ENCODE data around the gene RTP3.

Gene RTP3

DNA sequence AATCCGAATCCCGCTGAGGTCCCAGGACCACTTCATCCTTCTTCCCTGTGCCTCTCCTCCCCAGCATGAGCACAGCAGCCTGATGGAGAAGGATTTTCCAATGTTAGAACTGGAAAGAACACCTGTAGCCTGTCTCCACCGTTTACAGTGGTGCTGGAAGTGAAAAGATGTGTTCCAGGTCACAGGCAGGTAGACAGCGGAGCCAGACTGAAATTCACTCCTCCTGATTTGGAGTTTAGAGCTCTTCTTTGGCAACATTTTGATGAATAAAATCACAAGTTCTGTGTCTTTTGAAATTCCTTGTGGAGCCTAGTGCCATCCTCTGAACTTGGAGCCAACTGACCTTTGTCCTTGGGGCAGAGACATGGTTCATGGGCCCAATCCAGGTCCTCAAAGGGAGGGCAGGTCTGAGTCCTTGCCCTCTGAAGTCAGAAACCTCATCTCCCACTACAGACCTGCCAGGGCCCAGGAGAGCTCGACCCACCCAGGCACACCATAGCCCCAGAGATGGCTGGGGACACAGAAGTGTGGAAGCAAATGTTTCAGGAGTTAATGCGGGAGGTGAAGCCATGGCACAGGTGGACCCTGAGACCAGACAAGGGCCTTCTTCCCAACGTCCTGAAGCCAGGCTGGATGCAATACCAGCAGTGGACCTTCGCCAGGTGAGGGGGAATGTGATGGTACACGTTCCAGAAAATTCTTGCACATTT is at the start of gene RTP3:
TSS of gene RTP3 (plus strand) at position 421 of the 710 bp plus-strand sequence. CDS start at position 508, 87 bp downstream.
- TF ChIP-seq, protein P1, sequence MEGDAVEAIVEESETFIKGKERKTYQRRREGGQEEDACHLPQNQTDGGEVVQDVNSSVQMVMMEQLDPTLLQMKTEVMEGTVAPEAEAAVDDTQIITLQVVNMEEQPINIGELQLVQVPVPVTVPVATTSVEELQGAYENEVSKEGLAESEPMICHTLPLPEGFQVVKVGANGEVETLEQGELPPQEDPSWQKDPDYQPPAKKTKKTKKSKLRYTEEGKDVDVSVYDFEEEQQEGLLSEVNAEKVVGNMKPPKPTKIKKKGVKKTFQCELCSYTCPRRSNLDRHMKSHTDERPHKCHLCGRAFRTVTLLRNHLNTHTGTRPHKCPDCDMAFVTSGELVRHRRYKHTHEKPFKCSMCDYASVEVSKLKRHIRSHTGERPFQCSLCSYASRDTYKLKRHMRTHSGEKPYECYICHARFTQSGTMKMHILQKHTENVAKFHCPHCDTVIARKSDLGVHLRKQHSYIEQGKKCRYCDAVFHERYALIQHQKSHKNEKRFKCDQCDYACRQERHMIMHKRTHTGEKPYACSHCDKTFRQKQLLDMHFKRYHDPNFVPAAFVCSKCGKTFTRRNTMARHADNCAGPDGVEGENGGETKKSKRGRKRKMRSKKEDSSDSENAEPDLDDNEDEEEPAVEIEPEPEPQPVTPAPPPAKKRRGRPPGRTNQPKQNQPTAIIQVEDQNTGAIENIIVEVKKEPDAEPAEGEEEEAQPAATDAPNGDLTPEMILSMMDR (IDR thresholded peaks at IDR 0.05; ENCODE audit: low read depth, low read length), result no peak
- no peak for DNase-seq (ENCODE audit: extremely low read depth, low read depth)

DNA sequence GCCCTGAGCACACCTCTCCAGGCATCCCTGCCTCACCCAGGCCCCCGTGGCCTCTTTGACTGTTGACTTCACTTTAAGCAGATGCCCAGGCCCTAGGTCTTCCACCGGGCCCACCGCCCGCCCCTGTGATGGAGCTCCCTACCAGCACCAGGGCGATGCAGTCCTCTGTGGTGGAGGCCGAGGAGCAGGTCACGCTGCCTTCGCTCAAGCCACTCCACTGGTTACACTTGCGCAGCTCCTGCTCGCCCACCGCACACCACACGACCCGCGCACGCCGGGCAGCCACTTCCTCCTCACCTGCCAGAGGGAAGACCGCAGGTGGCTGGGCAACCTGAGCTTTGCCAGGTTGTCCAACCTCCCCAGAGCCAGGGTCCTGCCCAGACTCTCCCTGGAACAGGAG is 49.1 kb upstream of the RTP3 start:
- DNase-seq (ENCODE audit: extremely low read depth, low read depth), result no peak
- TF ChIP-seq, protein P1 (IDR thresholded peaks at IDR 0.05; ENCODE audit: low read depth, low read length), result no peak

DNA sequence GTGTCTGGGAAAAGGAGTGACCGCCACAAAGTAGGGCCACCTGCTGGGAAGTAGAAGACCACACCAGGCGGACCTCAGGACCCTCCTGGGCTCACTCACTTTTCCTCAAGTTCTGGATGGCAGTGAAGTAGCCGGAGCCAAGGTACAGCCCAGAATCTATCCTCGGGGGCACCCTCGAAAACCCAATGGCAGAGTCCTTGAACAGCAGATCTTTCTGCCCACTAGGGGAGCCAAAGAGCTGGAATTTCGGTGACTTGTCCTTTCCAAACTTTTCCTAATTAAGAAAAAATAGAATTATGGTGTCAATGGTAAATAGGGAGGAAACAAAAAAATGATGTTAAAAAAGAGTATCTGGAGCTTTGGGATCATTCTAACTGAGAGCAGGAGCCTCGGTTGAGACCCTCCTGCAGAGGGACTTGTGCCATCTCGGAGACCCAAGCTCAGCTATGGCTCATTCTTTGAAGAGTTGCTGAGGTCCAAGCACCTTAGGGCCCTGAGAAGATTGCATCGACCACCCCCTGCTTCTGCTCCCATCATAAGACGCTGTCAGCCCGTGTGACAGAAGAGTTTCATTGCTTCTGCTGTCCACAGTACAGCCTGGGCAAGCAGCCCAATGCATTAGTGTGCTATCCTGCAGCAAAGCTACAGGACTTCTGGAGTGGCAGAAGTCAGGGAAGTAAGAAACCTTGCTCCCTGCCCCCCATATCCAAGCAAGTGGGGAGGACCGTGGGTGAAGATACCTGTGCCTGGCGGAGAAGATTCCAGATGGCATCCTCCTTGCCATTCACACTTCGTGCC is 47.8 kb upstream of the RTP3 start:
- TF ChIP-seq, protein P1 (IDR thresholded peaks at IDR 0.05; ENCODE audit: low read depth, low read length), result peak; percentile 57
- DNase-seq (ENCODE audit: extremely low read depth, low read depth), result no peak

DNA sequence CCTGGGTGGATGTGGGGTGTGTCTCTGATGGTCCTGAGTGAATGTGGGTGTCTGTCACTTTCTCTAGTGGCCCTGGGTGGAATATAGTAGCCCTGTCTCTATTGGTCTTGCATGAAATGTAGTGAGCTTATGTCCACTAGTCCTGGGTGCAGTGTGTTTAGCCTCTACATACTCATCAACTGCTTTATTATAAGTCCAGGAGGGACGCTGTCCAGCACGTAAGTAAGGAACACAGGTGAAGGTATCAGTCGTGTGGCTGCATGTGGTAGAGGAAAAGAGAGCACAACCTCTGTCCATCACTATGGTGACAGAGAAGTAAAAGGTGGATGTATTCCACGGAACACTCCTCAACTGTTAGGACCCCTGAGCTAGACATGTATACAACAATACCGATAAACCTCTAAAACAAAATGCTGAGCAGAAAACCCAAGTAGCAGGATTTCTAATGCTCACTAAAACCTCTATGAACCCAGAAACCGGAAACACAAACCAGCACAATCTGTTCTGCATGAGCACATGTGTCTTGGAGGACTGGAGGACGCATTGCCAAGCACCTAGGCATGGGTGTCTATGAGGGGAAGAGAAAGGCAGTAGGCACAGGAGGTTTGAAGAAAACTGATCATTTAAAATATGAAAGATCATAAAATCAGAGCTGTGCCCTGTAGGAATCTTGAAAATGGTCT is 44.1 kb upstream of the RTP3 start:
- TF ChIP-seq, protein P1 (IDR thresholded peaks at IDR 0.05; ENCODE audit: low read depth, low read length), result no peak
- no peak for DNase-seq (ENCODE audit: extremely low read depth, low read depth)

DNA sequence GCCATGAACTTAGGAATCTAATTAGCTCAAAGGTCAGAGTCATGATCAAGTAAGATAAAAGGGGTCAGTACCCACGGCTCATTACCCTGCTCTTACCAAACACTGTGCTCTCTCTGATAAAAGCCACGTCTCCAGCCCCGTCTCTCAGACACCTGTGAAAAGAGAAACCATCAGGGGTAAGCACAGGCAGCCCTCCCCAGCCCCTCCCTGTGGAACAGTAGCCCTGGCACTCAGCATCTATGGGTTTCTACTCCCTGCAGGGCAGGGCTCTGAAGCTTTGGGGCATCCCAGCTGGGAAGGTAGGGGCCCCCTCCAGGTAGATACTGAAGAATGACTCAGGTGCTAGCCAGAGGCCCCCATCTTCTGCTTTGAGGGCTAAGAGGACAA is 43.6 kb upstream of the RTP3 start:
- TF ChIP-seq, protein P1 (IDR thresholded peaks at IDR 0.05; ENCODE audit: low read depth, low read length), result no peak
- DNase-seq (ENCODE audit: extremely low read depth, low read depth), result no peak

DNA sequence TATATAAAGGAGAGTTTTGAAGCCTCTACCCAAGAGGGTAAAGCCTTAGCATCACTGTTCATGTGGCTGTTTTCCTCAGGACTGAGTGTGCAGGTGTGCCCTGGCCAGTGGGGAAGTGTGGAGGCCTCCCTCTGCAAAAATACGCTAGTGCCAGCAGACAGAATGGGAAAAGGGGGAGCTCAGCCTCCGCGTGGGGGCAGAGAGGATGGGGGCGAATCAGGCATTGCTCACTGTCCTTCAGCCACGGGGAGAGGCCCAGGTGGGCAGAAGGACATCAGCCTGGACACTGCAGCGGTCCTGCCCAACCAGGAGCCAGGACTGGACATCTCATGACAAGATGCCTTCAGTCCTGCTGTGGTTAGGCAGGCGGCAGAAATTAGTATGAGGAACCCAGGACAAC is 43.2 kb upstream of the RTP3 start:
- TF ChIP-seq, protein P1 (IDR thresholded peaks at IDR 0.05; ENCODE audit: low read depth, low read length), result no peak
- DNase-seq (ENCODE audit: extremely low read depth, low read depth), result no peak
